WERI-Rb-1 (cell line): ENCODE data around the gene MACC1.

Source experiments
- DNase-seq: peaks from one replicate; pipeline ENCODE4 v3.0.0-alpha.2; 2020
- H3K27ac ChIP-seq: fragments of 250-450 bp; sonication (Bioruptor Pico); 2 replicates; pipeline ENCODE4 v1.5.1; 2020; ENCODE audit warnings: mild to moderate bottlenecking, moderate library complexity
- H3K27me3 ChIP-seq: fragments of 250-450 bp; sonication (Bioruptor Pico); 2 replicates; pipeline ENCODE4 v1.5.1; 2021; ENCODE audit warnings: mild to moderate bottlenecking, low read depth, moderate library complexity; ENCODE audit not compliant: insufficient read depth, severe bottlenecking
- H3K36me3 ChIP-seq: fragments of 250-450 bp; sonication (Bioruptor Pico); 2 replicates; pipeline ENCODE4 v1.5.1; 2020; ENCODE audit warnings: mild to moderate bottlenecking, moderate library complexity
- H3K4me3 ChIP-seq: 2 replicates; pipeline ENCODE4 v1.5.1; 2011; ENCODE audit warnings: low read depth, mild to moderate bottlenecking, control low read depth, low read length
- H3K9me3 ChIP-seq: fragments of 250-450 bp; sonication (Bioruptor Pico); 2 replicates; pipeline ENCODE4 v1.5.1; 2021; ENCODE audit warnings: mild to moderate bottlenecking, moderate library complexity; ENCODE audit not compliant: severe bottlenecking
- CTCF ChIP-seq: IDR thresholded peaks from 2 replicates; pipeline ENCODE4 v1.5.1; 2011; ENCODE audit warnings: low read depth, mild to moderate bottlenecking, control low read depth, inconsistent platforms, low read length

Gene MACC1

GRCh38 chr7:20236043-20236442, 18.9 kb upstream of the MACC1 start:
- Histone ChIP-seq H3K27ac (no peak overlapping the region), H3K9me3 (no peaks in the 10 kb centered on the region), H3K27me3 (no peaks in the 10 kb centered on the region), H3K36me3 (no peaks in the 10 kb centered on the region), H3K4me3 (no peak overlapping the region)
- no peak for DNase-seq
- TF ChIP-seq CTCF = no peak

- TF ChIP-seq CTCF = no peak
- no peak overlapping the region for H3K4me3 ChIP-seq
- no peak for DNase-seq
- no peak overlapping the region for H3K27ac ChIP-seq
- no peaks in the 10 kb centered on the region for H3K36me3 ChIP-seq
- H3K27me3 ChIP-seq = no peaks in the 10 kb centered on the region
- H3K9me3 ChIP-seq = no peaks in the 10 kb centered on the region
These were observed 18.1 kb upstream of the MACC1 start for GRCh38 chr7:20235288-20235687.

GRCh38 chr7:20233362-20233761, 16.2 kb upstream of the MACC1 start:
- no peak for TF ChIP-seq CTCF
- Histone ChIP-seq H3K36me3 (no peaks in the 10 kb centered on the region), H3K27me3 (no peaks in the 10 kb centered on the region), H3K27ac (no peak overlapping the region), H3K9me3 (no peaks in the 10 kb centered on the region), H3K4me3 (no peak overlapping the region)
- no peak for DNase-seq

GRCh38 chr7:20232848-20233247, 15.7 kb upstream of the MACC1 start:
- no peaks in the 10 kb centered on the region for H3K9me3 ChIP-seq
- no peaks in the 10 kb centered on the region for H3K36me3 ChIP-seq
- TF ChIP-seq CTCF = no peak
- no peak overlapping the region for H3K4me3 ChIP-seq
- H3K27ac ChIP-seq = no peak overlapping the region
- no peaks in the 10 kb centered on the region for H3K27me3 ChIP-seq
- DNase-seq = no peak

DNA sequence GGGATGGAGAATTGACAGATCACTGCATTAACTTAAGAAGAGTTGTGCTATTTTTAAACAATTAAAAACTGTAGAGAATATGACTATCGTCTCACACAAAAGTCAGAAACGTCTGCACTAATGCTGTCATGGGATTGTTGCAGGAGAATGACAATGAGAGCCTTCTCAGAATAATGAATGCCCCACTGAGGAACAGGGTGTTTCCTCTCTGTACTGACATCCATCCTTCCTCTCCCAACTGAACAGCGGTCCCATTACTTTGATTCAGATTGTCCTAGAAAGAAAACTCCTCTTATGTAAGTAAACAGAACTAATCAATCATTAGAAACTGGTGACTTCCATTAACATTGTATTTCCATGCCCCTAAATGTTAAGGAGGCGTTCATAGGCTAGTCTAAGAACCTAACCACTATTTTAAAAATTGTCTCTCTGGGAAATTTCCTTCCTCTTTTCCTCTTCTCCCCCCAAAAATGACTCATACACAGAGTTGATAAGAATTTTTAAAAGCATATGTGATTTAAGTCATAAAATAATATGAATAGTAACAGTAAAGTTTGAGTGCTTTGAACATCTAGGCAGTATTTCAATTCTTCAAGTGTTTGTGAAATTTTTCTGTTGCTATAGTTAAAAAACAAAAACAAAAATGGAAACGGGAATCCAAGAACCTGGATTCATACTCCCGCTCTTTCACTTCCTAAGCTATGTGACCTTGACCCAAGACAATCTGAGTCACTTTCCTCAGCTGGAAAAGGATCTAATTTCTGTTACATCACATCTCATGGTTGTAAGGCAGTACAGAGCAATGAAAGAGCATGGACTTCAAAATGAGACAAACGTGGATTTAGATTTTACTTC, 12.7 kb upstream of the MACC1 start:
- H3K9me3 ChIP-seq = no peaks in the 10 kb centered on the region
- no peaks in the 10 kb centered on the region for H3K36me3 ChIP-seq
- TF ChIP-seq CTCF = no peak
- H3K27ac ChIP-seq = no peak overlapping the region
- no peaks in the 10 kb centered on the region for H3K27me3 ChIP-seq
- no peak overlapping the region for H3K4me3 ChIP-seq
- no peak for DNase-seq

DNA sequence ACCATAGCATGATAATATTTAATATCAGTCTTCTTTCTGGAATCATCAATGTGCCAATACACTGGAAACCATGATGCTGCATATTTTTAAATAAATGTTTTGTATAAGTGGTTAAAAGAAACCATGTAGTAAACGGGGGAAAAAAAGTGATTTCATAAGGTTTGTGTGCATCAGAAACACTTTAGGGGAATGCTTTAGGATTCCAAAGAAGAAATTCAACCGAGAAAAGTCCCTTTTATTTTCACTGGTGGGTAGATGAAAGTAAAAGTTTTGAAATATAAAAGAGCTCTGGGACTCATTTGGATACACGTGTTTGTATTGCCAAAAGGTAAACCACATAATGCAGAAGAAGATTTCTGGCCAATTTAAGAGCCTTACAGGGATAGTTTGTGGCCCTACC, 11.9 kb upstream of the MACC1 start:
- no peak for TF ChIP-seq CTCF
- Histone ChIP-seq H3K4me3 (no peak overlapping the region), H3K27ac (no peak overlapping the region), H3K27me3 (no peaks in the 10 kb centered on the region), H3K9me3 (no peaks in the 10 kb centered on the region), H3K36me3 (no peaks in the 10 kb centered on the region)
- no peak for DNase-seq
